Activated B cell treated with CpG ODN at 0.5 μM for 24 hours (primary cell): Measurements from ENCODE around the gene CDK6. TPM values are rescaled to one million over a fixed set of nuclear protein-coding genes. Genes with fewer than 3 reads are reported as not detected.

Experiments used
- ATAC-seq: fragments of 200-7000 bp; cut with Tn5 transposase; one replicate; pipeline ENCODE4 v1.10.0; 2021; ENCODE audit warnings: low read depth, mild to moderate bottlenecking, moderate library complexity
- CTCF ChIA-PET: fragments of 350-600 bp; sonication (Branson Sonifier 250); formaldehyde crosslinking; loops from one replicate; lab custom pipeline; 2021; ENCODE audit warnings: antibody characterized with exemption; lab: Charles Lee
- POLR2A ChIA-PET: fragments of 350-600 bp; sonication (Branson Sonifier 250); formaldehyde crosslinking; loops from one replicate; lab custom pipeline; 2021; ENCODE audit warnings: antibody characterized with exemption; lab: Charles Lee
- DNase-seq: peaks from one replicate; pipeline ENCODE4 v3.0.0; 2022
- H3K27ac Mint-ChIP-seq: one replicate; pipeline ENCODE4 v1.8.0; 2020; ENCODE audit warnings: mixed read lengths
- H3K27me3 Mint-ChIP-seq: one replicate; pipeline ENCODE4 v1.8.0; 2021; ENCODE audit warnings: mixed read lengths
- H3K36me3 Mint-ChIP-seq: one replicate; pipeline ENCODE4 v1.8.0; 2021; ENCODE audit warnings: low read depth, mixed read lengths
- H3K4me1 Mint-ChIP-seq: one replicate; pipeline ENCODE4 v1.8.0; 2021; ENCODE audit warnings: mixed read lengths
- H3K4me3 Mint-ChIP-seq: one replicate; pipeline ENCODE4 v1.8.0; 2020; ENCODE audit warnings: mild to moderate bottlenecking, mixed read lengths
- H3K9me3 Mint-ChIP-seq: one replicate; pipeline ENCODE4 v1.8.0; 2020; ENCODE audit warnings: mixed read lengths
- intact Hi-C: fragments of 100-400 bp; cut with micrococcal nuclease; formaldehyde crosslinking; loops from one replicate; pipeline ENCODE4 v1.15.1; 2024
- total RNA-seq: library from RNA; stranded (reverse); gene quantifications from 2 replicates; pipeline ENCODE4 v1.2.3, GENCODE V29; 2022
- TF ChIP-seq, protein P1 (sequence below): fragments of 200-600 bp; IDR thresholded peaks from one replicate; pipeline ENCODE4 v1.8.0; 2022; ENCODE audit warnings: antibody characterized with exemption, mild to moderate bottlenecking

The CDK6 gene
- total RNA-seq, 1 donor from 2014 or later, result 30.5 TPM

- Mint-ChIP-seq H3K4me1 (peaks cover 39% of the 10 kb centered on the region), H3K4me3 (no peak overlapping the region)
- ATAC-seq, result no peak
Measured at GRCh38 chr7:92639966-92640365, 196.4 kb downstream of the CDK6 start.

GRCh38 chr7:92639213-92639896, 197.0 kb downstream of the CDK6 start:
- DNase-seq (no peak), ATAC-seq (no peak)
- TF ChIP-seq, protein P1, sequence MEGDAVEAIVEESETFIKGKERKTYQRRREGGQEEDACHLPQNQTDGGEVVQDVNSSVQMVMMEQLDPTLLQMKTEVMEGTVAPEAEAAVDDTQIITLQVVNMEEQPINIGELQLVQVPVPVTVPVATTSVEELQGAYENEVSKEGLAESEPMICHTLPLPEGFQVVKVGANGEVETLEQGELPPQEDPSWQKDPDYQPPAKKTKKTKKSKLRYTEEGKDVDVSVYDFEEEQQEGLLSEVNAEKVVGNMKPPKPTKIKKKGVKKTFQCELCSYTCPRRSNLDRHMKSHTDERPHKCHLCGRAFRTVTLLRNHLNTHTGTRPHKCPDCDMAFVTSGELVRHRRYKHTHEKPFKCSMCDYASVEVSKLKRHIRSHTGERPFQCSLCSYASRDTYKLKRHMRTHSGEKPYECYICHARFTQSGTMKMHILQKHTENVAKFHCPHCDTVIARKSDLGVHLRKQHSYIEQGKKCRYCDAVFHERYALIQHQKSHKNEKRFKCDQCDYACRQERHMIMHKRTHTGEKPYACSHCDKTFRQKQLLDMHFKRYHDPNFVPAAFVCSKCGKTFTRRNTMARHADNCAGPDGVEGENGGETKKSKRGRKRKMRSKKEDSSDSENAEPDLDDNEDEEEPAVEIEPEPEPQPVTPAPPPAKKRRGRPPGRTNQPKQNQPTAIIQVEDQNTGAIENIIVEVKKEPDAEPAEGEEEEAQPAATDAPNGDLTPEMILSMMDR, result no peak
- H3K36me3 Mint-ChIP-seq, result no peaks in the 10 kb centered on the region
- no peaks in the 10 kb centered on the region for H3K27me3 Mint-ChIP-seq
- ChIA-PET CTCF (no interaction called here), POLR2A (no interaction called here)
- intact Hi-C loops, result loop anchor here (2.0 kb wide), 1 partner anchor 13 kb away; no protein-coding TSS in a partner anchor
- H3K4me1 Mint-ChIP-seq, result peaks cover 44% of the 10 kb centered on the region
- peak overlapping the region; percentile 28 for H3K4me3 Mint-ChIP-seq
- no peaks in the 10 kb centered on the region for H3K9me3 Mint-ChIP-seq
- H3K27ac Mint-ChIP-seq, result peak overlapping the region; percentile 36

More at GRCh38 chr7:92639966-92640365, 196.4 kb downstream of the CDK6 start:
- DNase-seq, result no peak
- Mint-ChIP-seq H3K27ac (peak overlapping the region; percentile 35), H3K27me3 (no peaks in the 10 kb centered on the region), H3K36me3 (no peaks in the 10 kb centered on the region), H3K9me3 (no peaks in the 10 kb centered on the region)
- ChIA-PET CTCF (interaction anchor here (1.7 kb wide), 1 partner anchor 18 kb away, joined by 4 read pairs; no protein-coding TSS in a partner anchor), POLR2A (no interaction called here)
- intact Hi-C loops, result loop anchor here (2.0 kb wide), 1 partner anchor 13 kb away; no protein-coding TSS in a partner anchor
- TF ChIP-seq, protein P1, result no peak

DNA sequence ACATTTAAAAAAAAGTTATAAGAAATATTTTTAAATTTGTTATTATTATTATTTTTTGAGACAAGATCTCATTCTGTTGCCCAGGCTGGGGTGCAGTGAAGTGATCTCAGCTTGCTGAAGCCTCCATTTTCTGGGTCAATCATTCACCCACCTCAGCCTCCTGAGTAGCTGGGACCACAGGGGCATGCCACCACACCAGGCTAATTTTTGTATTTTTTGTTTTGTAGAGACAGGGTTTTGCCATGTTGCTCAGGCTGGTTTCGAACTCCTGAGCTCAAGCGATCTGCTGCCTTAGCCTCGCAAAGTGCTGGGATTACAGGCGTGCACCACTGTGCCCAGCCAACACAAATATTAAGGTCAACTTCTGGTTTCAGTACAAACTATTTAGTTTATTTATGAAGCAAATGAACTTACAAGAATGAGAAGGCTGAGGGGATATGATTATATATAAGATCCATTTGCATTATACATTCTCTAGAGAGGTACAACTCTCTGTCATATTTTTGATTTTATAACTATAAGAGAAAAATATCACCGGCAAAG, 200.3 kb downstream of the CDK6 start:
- ATAC-seq (no peak), DNase-seq (no peak)
- CTCF ChIA-PET, result interaction anchor here (1.0 to 1.6 kb wide), 2 partner anchors 14 to 197 kb away, joined by 3 to 10 read pairs; no protein-coding TSS in a partner anchor
- Mint-ChIP-seq H3K27me3 (no peaks in the 10 kb centered on the region), H3K36me3 (no peaks in the 10 kb centered on the region), H3K4me3 (no peak overlapping the region), H3K4me1 (peaks cover 57% of the 10 kb centered on the region), H3K9me3 (no peaks in the 10 kb centered on the region), H3K27ac (no peak overlapping the region)
- intact Hi-C loops, result no loop called here
- TF ChIP-seq, protein P1, result no peak
- POLR2A ChIA-PET, result no interaction called here

DNA sequence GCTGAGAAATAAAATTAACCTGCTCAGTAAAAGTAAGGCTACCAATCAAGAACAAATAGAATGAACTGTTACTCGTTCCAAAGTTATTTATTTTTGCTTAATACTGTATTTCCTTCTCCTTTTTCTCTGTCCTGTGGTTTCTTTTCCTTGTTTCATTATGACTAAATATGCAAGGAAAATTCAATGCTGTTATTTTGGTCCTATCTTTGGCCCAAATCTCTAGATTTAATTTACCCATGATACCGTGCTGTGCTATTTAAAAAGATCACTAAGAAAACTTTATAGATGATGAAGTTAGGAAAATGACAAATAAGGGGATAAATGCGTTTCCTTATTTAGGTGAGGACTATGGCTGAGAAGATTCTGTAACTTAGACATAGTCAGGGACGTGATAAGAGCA, 200.8 kb downstream of the CDK6 start:
- H3K27ac Mint-ChIP-seq, result peak overlapping the region; percentile 79
- no peaks in the 10 kb centered on the region for H3K9me3 Mint-ChIP-seq
- ATAC-seq (no peak), DNase-seq (no peak)
- intact Hi-C loops, result loop anchor here (2.0 kb wide), 1 partner anchor 197 kb away; no protein-coding TSS in a partner anchor
- H3K36me3 Mint-ChIP-seq, result no peaks in the 10 kb centered on the region
- no peaks in the 10 kb centered on the region for H3K27me3 Mint-ChIP-seq
- peak overlapping the region; percentile 61 for H3K4me3 Mint-ChIP-seq
- POLR2A ChIA-PET, result interaction anchor here (0.8 to 1.3 kb wide), 3 partner anchors 14 to 198 kb away, joined by 3 to 10 read pairs (median 6); no protein-coding TSS in a partner anchor
- H3K4me1 Mint-ChIP-seq, result peaks cover 60% of the 10 kb centered on the region
- TF ChIP-seq, protein P1, result no peak
- CTCF ChIA-PET, result interaction anchor here (1.0 to 1.6 kb wide), 2 partner anchors 14 to 198 kb away, joined by 3 to 10 read pairs; no protein-coding TSS in a partner anchor
